Stimulated activated memory B cell treated with anti-CD40 and anti-IgM and Interleukin-4, amounts not matched to agents 10 μg/mL and 1 μg/mL and 100 μg/mL, for 72 hours (primary cell): Measurements from ENCODE around the gene TECPR1.

ENCODE experiments used
- ATAC-seq: fragments of 150-1000 bp; cut with Tn5 transposase; 2 replicates; pipeline ENCODE4 v1.10.0; 2021
- H3K27ac Mint-ChIP-seq: one replicate; pipeline ENCODE4 v1.8.0; 2022; ENCODE audit warnings: mild to moderate bottlenecking, mixed read lengths
- H3K27me3 Mint-ChIP-seq: one replicate; pipeline ENCODE4 v1.8.0; 2022; ENCODE audit warnings: mixed read lengths
- H3K36me3 Mint-ChIP-seq: one replicate; pipeline ENCODE4 v1.8.0; 2022; ENCODE audit warnings: mixed read lengths
- H3K4me1 Mint-ChIP-seq: one replicate; pipeline ENCODE4 v1.8.0; 2022; ENCODE audit warnings: mixed read lengths
- H3K4me3 Mint-ChIP-seq: one replicate; pipeline ENCODE4 v1.8.0; 2022; ENCODE audit warnings: mild to moderate bottlenecking, moderate library complexity, mixed read lengths
- H3K9me3 Mint-ChIP-seq: one replicate; pipeline ENCODE4 v1.8.0; 2022; ENCODE audit warnings: mixed read lengths

Gene TECPR1

GRCh38 chr7:98286701-98287485, 34.9 kb upstream of the TECPR1 start:
- H3K4me3 Mint-ChIP-seq, result no peak overlapping the region
- H3K27me3 Mint-ChIP-seq, result no peaks in the 10 kb centered on the region
- no peaks in the 10 kb centered on the region for H3K9me3 Mint-ChIP-seq
- H3K27ac Mint-ChIP-seq, result no peak overlapping the region
- peaks cover 46% of the 10 kb centered on the region for H3K4me1 Mint-ChIP-seq
- no peak for ATAC-seq
- H3K36me3 Mint-ChIP-seq, result peaks cover 31% of the 10 kb centered on the region

DNA sequence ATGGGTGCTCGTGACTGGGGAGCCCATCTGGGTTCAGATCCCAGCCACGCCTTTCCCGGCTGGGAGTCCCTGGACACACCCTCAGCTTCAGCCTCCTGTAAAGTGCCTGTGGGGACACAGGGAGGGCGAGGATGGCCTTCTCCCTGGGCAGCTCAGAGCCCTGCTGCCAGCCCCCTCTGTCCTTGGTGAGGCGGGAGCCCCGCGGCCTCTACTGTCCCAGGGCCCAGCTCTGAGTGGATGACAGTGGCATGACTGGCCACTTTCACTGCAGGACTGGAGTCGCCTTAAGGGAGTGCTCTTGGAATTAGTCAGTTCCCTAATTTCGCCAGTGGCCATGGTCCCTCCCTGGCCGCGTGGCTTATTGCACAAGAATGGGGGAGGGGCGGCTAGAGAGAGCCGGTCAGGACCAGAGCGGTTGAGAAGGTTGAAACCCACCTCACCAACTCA, 34.1 kb upstream of the TECPR1 start:
- ATAC-seq, result no peak
- Mint-ChIP-seq H3K27ac (no peak overlapping the region), H3K9me3 (no peaks in the 10 kb centered on the region), H3K4me3 (no peak overlapping the region), H3K36me3 (peaks cover 26% of the 10 kb centered on the region), H3K4me1 (peaks cover 46% of the 10 kb centered on the region), H3K27me3 (no peaks in the 10 kb centered on the region)

- Mint-ChIP-seq H3K27me3 (no peaks in the 10 kb centered on the region), H3K4me1 (peaks cover 46% of the 10 kb centered on the region), H3K4me3 (no peak overlapping the region), H3K27ac (no peak overlapping the region), H3K36me3 (peaks cover 26% of the 10 kb centered on the region), H3K9me3 (no peaks in the 10 kb centered on the region)
- ATAC-seq, result no peak
Measured at GRCh38 chr7:98285157-98286092, 33.4 kb upstream of the TECPR1 start.

GRCh38 chr7:98284335-98285036, 32.5 kb upstream of the TECPR1 start:
- H3K27ac Mint-ChIP-seq, result peak overlapping the region; percentile 32
- H3K4me1 Mint-ChIP-seq, result peaks cover 46% of the 10 kb centered on the region
- no peak for ATAC-seq
- H3K36me3 Mint-ChIP-seq, result peaks cover 26% of the 10 kb centered on the region
- H3K9me3 Mint-ChIP-seq, result no peaks in the 10 kb centered on the region
- no peaks in the 10 kb centered on the region for H3K27me3 Mint-ChIP-seq
- H3K4me3 Mint-ChIP-seq, result peak overlapping the region; percentile 47

DNA sequence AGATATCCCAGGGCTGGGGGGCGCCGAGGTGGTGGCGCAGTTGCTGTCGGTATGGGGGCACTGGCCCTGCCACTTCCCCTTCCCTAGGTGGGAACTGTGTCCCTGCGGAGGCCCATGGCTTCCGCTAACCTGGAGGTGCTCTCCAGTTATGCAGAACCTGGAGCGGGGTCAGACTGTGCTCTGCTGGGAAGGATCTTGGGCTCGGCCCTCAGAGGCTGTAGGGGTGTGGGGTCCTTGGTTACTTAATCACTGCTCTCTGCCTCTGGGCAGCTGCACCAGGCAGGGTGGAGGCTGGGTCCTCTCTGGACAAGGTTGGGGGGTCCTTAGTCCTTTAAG, 31.8 kb upstream of the TECPR1 start:
- Mint-ChIP-seq H3K27ac (peak overlapping the region; percentile 32), H3K27me3 (no peaks in the 10 kb centered on the region), H3K36me3 (peaks cover 26% of the 10 kb centered on the region), H3K9me3 (no peaks in the 10 kb centered on the region), H3K4me3 (no peak overlapping the region), H3K4me1 (peaks cover 46% of the 10 kb centered on the region)
- no peak for ATAC-seq

DNA sequence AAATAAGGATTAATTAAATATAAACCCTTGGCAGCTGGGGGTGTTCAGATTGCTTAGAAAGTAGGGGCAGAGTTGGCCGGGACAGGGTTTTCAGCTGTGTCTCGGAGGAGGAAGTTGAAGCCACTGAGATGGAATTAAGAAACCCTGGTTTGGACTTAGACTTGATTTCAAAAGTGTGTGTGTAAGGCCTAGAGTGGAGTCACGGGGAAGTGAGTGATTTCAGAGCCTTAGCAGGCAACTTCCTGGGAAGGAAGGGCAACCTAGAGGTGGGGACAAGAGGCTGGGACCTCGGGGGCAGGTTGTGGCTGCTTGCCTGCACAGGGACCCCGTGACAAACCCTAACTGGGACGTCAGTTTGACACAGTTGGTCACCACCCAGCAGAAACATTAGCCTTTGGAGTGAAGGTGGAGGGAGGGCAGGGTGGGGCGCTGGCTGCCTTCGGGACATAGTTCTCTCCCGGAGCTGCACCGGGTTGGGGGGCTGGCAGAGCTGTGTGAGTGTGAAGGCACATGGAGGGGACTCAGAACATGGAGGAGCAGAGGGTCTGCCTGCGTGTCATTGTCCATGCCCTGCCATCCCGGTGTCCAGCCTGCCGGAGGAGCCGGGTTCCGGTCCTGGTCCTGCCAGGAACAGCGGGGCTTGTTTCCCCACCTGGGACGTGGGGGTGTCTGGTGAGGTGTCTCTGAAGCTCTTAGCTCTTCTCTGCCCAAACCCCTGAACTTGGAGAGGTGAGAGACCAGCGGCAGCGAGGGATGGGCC, 31.3 kb upstream of the TECPR1 start:
- H3K27ac Mint-ChIP-seq, result peak overlapping the region; percentile 93

DNA sequence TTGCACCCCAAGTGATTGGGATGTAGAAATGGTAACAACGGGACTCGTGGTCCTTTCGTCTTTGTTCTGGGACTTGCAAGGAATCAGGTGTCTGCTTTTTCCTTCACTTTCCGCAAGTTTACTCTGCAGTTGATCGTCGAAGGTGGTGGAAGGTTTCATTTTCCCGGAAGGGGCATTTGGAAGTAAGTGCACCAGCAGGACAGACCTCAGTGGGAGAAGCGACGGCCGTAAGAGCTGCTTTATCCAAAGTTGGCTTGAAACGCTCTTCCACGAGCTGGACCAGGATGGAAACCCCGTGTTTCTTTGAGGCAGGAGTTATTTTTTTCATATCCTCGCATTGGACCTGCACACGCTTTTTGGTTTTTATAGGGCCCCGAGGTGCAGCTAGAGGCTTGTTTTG, 30.7 kb upstream of the TECPR1 start:
- ATAC-seq, result no peak
- peaks cover 26% of the 10 kb centered on the region for H3K36me3 Mint-ChIP-seq
- H3K9me3 Mint-ChIP-seq, result no peaks in the 10 kb centered on the region
- H3K27me3 Mint-ChIP-seq, result no peaks in the 10 kb centered on the region
- H3K4me1 Mint-ChIP-seq, result peaks cover 46% of the 10 kb centered on the region
- peak overlapping the region; percentile 86 for H3K4me3 Mint-ChIP-seq
- H3K27ac Mint-ChIP-seq, result peak overlapping the region; percentile 93

More for the DNA sequence above, 31.3 kb upstream of the TECPR1 start:
- Mint-ChIP-seq H3K9me3 (no peaks in the 10 kb centered on the region), H3K36me3 (peaks cover 26% of the 10 kb centered on the region), H3K4me1 (peaks cover 46% of the 10 kb centered on the region), H3K27me3 (no peaks in the 10 kb centered on the region), H3K4me3 (peak overlapping the region; percentile 52)
- no peak for ATAC-seq

DNA sequence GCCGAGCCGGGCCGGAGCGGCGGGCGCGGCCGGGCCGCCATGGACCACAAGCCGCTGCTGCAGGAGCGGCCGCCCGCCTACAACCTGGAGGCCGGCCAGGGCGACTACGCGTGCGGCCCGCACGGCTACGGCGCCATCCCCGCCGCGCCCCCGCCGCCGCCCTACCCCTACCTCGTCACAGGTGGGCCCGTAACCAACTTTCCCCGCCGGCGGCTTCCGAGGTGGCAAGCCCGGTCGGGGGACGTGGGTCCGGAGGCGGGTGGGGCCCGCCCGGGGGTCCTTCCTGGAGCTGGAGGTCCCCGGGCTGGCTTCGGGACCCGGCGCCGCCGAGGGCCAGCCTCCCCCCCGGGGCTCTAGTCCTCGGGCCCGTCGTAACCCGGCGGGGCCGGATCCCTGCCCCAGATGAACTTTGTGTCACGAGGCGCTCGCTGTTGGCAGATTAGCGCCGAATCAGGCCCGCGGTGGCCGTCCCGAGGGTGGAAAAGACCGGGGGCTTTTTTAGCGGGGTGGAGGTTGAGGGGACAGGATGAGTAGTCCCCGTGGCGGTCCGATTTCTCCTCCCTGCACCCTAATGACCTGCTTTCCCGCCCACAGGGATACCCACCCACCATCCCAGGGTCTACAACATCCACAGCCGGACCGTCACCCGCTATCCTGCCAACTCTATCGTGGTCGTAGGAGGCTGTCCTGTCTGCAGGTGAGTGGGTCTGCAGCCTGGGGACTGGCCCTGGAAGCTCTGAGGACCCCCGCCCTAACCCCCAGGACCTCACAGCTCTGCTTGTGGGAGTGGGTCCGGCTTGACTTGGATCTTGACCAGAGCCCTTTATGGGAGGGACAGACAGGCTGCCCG, 29.9 kb upstream of the TECPR1 start:
- peaks cover 40% of the 10 kb centered on the region for H3K4me1 Mint-ChIP-seq
- H3K36me3 Mint-ChIP-seq, result peaks cover 20% of the 10 kb centered on the region

GRCh38 chr7:98280791-98281756, 29.0 kb upstream of the TECPR1 start, which contains the start of gene BRI3:
BRI3 (plus strand) TSS chr7:98281686; CDS start chr7:98281796, 110 bp downstream.
- Mint-ChIP-seq H3K36me3 (peaks cover 19% of the 10 kb centered on the region), H3K9me3 (no peaks in the 10 kb centered on the region), H3K4me3 (peak within 1 kb of the TSS; percentile 90), H3K27me3 (no peaks in the 10 kb centered on the region), H3K27ac (peak within 1 kb of the TSS; percentile 93), H3K4me1 (peaks cover 34% of the 10 kb centered on the region)
- ATAC-seq, result peak; percentile 90

More for the DNA sequence above, 29.9 kb upstream of the TECPR1 start:
- peak overlapping the region; percentile 93 for H3K27ac Mint-ChIP-seq
- H3K27me3 Mint-ChIP-seq, result no peaks in the 10 kb centered on the region
- no peaks in the 10 kb centered on the region for H3K9me3 Mint-ChIP-seq
- peak overlapping the region; percentile 86 for H3K4me3 Mint-ChIP-seq
- peak; percentile 56 for ATAC-seq

DNA sequence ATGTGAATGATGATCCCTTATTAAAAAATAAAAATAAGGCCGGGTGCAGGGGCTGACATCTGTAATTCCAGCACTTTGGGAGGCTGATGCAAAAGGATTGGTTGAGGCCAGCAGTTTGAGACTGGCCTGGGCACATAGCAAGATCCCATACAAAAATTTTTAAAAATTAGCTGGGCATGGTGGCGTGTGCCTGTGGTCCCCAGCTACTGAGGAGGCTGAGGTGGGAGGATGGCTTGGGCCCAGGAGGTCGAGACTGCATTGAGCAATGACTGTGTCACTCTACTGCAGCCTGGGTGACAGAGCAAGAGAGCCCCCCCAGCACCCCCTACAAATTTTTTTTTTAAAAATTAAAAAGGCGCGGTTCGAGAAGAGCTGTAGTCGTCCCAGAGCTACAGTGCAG, 28.3 kb upstream of the TECPR1 start:
- Mint-ChIP-seq H3K27ac (peak overlapping the region; percentile 75), H3K9me3 (no peaks in the 10 kb centered on the region), H3K27me3 (no peaks in the 10 kb centered on the region), H3K36me3 (peaks cover 19% of the 10 kb centered on the region), H3K4me3 (peak overlapping the region; percentile 90), H3K4me1 (peaks cover 32% of the 10 kb centered on the region)
- ATAC-seq, result no peak

- H3K9me3 Mint-ChIP-seq, result no peaks in the 10 kb centered on the region
- no peaks in the 10 kb centered on the region for H3K27me3 Mint-ChIP-seq
- ATAC-seq, result no peak
- H3K36me3 Mint-ChIP-seq, result peaks cover 11% of the 10 kb centered on the region
- H3K4me1 Mint-ChIP-seq, result peaks cover 21% of the 10 kb centered on the region
- H3K4me3 Mint-ChIP-seq, result no peak overlapping the region
- no peak overlapping the region for H3K27ac Mint-ChIP-seq
Measured at GRCh38 chr7:98278936-98279335, 26.9 kb upstream of the TECPR1 start.

DNA sequence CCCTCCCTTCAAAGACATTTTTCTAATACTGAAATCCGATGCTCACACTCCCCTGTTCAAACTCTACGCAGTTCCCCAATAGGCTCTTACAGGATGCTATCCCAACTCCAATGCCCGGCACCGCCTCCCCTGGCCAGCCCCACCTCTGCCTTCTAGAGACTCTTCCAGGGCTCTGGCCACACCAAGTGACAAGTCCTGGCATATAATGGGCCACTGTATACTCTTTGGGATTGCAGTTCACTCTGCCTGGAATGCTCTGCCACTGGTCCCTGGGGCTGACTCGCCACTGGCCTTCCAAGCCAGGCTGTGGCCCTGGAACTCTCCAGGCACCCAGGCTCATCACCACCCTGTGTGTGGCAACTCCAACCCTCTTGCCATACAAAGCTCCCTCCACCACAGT, 26.4 kb upstream of the TECPR1 start:
- ATAC-seq, result no peak
- H3K4me1 Mint-ChIP-seq, result peaks cover 20% of the 10 kb centered on the region
- H3K9me3 Mint-ChIP-seq, result no peaks in the 10 kb centered on the region
- H3K36me3 Mint-ChIP-seq, result peaks cover 11% of the 10 kb centered on the region
- no peaks in the 10 kb centered on the region for H3K27me3 Mint-ChIP-seq
- no peak overlapping the region for H3K27ac Mint-ChIP-seq
- H3K4me3 Mint-ChIP-seq, result no peak overlapping the region

DNA sequence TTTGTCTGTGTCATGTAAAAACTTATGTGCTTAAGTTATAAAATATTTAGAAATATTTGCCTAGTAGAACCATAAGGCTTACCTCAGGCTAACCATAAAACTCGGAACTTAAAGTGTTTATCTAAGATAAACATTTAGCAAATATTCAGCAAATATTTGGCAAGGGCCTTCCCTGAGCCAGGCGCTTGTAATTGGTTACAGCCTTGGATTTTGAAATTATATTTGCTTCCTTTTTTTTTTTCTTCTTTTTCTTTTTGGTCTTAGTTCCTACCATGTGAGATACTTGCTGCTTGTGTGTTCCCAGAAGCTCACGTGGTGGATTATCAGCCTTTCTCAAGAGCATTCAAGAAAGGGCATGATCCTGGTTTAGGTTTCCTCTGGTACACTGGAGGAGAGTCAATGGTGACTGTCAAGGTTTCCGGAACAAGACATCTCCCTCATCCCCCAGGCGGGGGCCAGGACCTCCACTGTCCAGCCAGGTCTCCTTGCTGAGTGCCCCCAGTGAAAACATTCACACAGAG, 24.3 kb upstream of the TECPR1 start:
- H3K27me3 Mint-ChIP-seq, result no peaks in the 10 kb centered on the region
- no peak overlapping the region for H3K27ac Mint-ChIP-seq
- no peaks in the 10 kb centered on the region for H3K9me3 Mint-ChIP-seq
- ATAC-seq, result no peak
- peaks cover 5% of the 10 kb centered on the region for H3K4me1 Mint-ChIP-seq
- no peak overlapping the region for H3K4me3 Mint-ChIP-seq
- H3K36me3 Mint-ChIP-seq, result no peaks in the 10 kb centered on the region
